Activated T-cell treated with anti-CD3 and anti-CD28 coated beads for 48 hours (primary cell): ENCODE results near the gene SBF2.
"Not testable (repeated sequence)": the region's sequence is repeated elsewhere in the genome, so short reads cannot be mapped to it uniquely, and the experiment has no call there.

Source experiments
- DNase-seq: peaks from one replicate; pipeline ENCODE4 v3.0.0-alpha.2; 2020; ENCODE audit warnings: low read depth

The SBF2 gene

DNA sequence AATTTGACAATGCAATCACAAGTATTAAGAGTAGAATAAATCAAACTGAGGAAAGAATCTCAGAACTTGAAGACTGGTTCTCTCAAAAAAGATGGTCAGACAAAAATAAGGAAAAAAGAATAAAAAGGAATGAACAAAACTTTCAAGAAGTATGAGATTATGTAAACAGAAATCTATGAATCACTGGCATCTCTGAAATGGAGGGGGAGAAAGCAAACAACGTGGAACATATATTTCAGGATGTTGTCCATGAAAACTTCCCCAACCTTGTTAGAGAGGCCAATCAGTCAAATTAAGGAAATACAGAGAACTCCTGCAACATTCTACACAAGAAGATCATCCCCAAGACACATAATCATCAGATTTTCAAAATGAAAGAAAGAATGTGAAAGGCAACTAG is 235.7 kb downstream of the SBF2 start:
- DNase-seq, result no peak

DNA sequence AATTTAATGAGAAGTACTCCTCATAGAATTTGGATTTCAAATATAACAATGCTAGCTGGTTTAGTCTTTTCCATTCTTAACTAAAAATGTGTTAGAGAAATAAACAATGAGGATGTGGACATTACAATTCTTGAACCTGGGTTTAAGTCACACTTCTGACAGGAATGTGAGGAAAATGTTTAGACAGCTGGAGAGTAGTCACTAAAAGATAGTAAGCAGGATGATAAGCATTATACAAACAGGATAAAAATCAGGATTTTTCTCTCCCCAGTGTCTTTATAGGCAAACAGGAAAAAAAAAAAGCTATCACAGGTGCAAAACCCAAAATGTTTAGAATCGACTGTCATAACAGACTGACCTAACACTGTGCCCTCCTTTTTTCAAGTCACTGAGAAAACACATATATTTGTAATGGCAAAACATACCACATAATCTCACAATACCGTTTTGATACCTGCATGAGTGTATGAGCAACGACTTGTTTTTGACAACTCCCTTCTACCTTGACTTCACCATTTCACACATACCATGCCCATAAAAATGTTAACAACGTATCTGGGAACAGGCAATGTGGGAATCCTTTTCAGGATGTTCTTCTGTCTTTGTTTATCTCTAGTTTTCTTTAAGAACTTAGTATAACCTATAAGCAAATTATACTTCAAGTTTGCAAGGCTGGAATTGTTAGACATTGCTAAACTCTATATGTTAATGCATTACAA is 242.0 kb downstream of the SBF2 start:
- no peak for DNase-seq

GRCh38 chr11:10050561-10050960 is 243.5 kb downstream of the SBF2 start:
- DNase-seq, result no peak

GRCh38 chr11:10049756-10050155 is 244.3 kb downstream of the SBF2 start:
- DNase-seq, result no peak

GRCh38 chr11:10048350-10048749 is 245.7 kb downstream of the SBF2 start:
- DNase-seq, result no peak

- DNase-seq, result no peak
Observed at GRCh38 chr11:10044618-10045017, 249.4 kb downstream of the SBF2 start.

- DNase-seq, result no peak
Observed at GRCh38 chr11:10042699-10043098, 251.3 kb downstream of the SBF2 start.

DNA sequence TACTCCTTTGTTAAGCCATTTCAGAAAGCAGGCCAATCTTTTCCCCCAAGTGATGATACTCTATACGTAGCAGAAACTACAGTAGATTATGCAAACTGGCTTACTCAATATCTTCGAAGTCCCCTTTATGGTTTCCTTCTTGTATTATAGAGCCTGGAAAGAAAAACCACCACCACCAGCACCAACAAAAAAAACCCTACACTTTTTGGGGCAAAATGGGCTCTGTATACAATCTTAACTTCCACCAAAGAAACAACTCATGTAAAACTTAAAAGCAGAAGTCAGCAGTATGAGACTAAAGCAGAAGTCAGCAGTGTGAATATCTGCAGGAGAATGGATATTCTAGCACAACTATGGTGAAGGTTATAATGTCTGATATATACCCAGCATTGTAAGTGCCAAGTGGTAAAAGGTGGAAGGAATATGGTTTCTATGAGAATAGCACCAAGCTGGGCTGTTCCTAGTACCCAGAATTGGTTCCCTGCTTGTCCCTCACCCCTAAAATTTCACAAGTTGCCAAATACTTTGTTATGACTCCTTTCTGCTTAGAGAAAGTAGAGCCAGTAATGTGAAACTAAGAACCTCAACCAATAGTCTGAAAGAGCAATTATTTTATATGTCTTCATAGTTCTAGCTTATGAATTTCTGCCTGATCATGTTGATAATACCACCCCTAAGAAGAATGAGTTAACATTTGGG is 252.1 kb downstream of the SBF2 start:
- no peak for DNase-seq

DNA sequence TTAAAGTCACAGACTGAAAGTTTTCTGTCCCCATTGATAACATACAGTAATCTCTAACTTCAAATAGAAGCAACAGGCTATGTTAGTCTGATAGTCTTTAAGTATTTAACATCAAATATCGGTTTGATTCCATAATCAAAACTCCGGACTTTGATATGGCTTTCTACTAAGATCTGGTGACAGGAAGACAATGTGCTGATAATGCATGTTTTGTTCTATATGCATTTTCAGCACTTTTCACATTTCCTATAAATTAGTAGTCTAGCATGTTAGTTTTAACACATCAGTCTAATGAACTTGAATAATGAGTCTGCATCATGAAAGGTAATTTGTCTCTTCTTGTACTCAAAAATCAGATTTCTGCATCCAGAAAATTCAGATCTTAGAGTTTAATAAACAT is 252.7 kb downstream of the SBF2 start:
- no peak for DNase-seq

GRCh38 chr11:10038521-10039302 is 255.3 kb downstream of the SBF2 start:
- DNase-seq, result no peak

GRCh38 chr11:10035932-10036331 is 258.1 kb downstream of the SBF2 start:
- not testable (repeated sequence) for DNase-seq

DNA sequence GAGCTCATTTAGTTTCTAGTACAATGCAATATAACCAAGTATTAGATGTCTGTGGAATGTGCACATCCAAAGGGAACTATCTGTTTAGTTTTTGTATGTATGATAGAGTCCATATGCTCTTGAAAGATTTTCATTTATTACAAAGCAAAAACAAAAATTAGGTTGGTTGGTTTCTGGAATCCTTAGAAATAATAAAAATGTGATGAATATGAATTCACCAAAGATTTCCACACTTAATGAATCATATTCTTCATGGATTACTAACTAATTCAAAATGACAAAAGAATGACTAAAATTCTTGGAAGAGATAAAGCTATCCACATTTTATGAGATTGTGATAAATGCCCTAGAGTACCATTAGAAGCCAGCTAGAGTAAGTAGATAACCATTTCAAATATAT is 261.1 kb downstream of the SBF2 start:
- no peak for DNase-seq

- no peak for DNase-seq
Observed at GRCh38 chr11:10030122-10030490, 263.9 kb downstream of the SBF2 start.

- no peak for DNase-seq
Observed at GRCh38 chr11:10029386-10030121, 264.5 kb downstream of the SBF2 start.

DNA sequence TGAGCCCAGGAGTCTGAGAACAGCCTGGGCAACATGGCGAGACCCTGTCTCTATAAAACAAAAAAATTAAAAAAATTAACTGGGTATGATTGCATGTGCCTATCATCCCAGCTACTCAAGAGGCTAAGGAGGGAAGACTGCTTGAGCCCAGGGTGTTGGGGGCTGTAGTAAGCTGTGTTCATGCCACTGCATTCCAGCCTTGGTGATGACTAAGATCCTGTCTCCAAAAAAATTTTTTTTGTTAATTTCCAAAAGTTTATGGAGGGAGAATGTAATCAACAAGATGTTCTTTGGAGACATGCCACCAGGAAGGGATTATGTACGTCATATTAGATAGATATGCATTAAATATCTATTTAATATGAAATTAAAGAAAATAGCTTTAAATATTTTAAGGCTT is 267.5 kb downstream of the SBF2 start:
- DNase-seq, result no peak

DNA sequence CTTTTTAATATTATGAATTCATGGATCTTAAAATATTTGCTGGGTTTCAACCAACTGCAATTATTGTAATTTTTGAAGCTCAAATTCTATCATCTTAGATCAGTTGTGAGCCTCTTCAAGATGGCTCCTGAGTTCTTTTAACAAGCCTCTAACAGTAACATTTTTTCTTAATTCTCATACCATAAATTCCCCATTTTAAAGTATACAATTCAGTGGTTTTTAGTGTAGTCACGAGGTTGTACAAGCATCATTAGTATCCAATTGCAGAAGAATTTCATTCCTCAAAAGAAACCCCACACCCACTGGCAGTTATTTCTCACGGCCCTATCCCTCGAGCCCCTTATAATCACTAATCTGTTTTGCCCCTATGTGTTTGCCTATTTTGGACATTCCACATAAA is 270.8 kb downstream of the SBF2 start:
- no peak for DNase-seq

GRCh38 chr11:10022764-10023163 is 271.3 kb downstream of the SBF2 start:
- no peak for DNase-seq

DNA sequence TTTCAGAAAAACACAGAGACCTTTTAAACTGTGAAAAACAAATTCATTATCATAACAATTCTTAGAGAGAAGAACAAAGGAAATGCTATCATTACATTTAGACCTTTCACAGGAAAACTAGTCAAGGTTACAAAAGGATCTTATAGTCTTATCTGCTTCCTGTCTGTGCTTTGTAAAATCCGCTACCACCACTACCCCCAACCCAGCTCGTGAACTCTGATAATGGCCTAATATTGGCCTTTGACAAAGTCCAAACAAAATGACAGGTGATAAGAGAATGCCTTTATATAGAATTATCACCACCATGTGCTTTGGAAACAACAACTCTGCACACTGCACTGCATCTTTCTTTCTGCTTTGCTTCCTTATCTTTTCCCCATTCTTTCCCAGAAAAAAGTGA is 272.5 kb downstream of the SBF2 start:
- no peak for DNase-seq

DNA sequence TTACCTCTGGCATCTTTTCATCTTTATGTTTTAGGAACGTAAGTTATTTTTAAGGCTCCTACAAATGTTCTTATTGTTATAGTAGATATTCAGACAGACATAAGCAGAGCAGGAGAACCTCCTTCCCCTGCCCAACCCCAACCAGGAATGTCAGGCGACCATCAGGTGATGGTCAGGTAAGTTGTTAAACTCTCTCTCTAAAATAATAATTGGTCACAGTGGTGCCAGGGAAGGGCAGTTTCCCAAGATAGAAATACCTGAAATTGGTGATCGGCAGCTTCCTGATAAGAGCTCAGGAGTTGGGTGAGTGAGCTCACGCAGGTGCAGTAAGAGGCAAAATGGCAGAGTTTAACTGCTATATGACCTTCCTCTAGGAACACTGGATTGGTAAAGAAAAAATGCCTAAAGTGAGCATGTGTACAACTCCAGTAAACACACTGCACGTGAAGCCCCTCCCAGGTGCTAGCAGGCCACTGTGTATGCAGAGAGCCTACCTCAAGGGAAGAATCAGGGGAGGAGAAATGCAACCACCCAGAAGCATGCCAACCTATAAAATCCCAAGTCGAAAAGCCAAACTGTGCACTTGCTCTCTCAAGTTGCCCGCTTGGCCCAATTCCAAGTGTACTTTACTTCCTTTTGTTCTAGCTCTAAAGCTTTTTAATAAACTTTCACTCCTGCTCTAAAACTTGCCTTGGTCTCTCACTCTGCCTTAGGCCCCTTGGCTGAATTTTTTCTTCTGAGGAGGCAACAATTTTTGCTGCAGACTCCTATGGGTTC is 273.9 kb downstream of the SBF2 start:
- no peak for DNase-seq

DNA sequence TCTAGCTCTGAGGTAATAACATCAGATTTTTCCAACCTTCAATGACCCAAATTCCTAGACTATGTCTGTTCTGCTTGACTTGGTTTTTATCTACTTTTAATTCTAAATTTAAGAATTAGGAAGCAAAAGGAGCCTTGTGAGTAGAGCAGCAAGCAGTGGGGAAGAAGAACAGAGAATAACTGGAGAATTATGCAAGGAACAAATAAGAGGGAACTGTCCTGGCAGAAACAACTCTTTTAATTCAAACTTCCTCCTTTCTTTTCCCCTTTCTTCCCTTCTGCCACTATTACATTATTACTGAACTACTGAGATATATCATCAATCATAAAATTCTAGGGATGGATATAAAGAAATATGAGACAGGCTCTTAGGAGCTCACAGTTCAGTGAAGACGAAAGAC is 276.1 kb downstream of the SBF2 start:
- no peak for DNase-seq

GRCh38 chr11:10017050-10017449 is 277.0 kb downstream of the SBF2 start:
- no peak for DNase-seq

DNA sequence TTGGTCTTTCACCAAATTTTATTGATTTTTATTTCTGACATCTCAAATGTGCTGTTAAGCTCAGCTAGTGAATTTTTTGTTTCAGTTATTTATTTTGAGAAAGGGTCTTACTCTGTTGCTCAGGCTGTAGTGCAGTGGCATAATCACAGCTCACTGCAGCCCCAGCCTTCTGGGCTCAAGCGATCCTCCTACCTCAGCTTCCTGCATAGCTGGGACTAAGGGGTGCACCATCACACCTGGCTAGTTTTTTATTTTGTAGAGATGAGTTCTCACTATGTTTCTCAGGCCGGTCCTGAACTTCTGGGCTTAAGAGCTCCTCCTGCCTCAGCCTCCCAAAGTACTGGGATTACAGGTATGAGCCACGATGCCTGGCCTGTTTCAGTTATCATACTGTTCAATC is 282.0 kb downstream of the SBF2 start:
- DNase-seq, result no peak
